ENCODE results near the gene FAM76B. TPM values are rescaled to one million over a fixed set of nuclear protein-coding genes. Genes with fewer than 3 reads are reported as not detected.
A peak's percentile ranks its signal among the peaks of the same experiment; 100 is the strongest.

FAM76B gene
- total and polyA plus RNA-seq, 9 of the 15 experiments (the other 6 are each of a cell fraction or from before 2014, with no cell fraction given): 22.5 to 60.0 (median 35.0) TPM

- TF ChIP-seq PML (IDR thresholded peaks at IDR 0.05; ENCODE audit: low read length) (peak; percentile 76; the same call in 1 of the 2 replicates), ATF7 (IDR thresholded peaks at IDR 0.05) (peak; percentile 98), NFYB (IDR thresholded peaks at IDR 0.05; ENCODE audit: extremely low read depth, insufficient read length) (peak; percentile 4), MIER1 (IDR thresholded peaks at IDR 0.05; ENCODE audit: low read depth) (no peak), ZNF707 (CRISPR knock-in tag; conservative IDR thresholded peaks at IDR 0.05) (no peak), NFATC3 (IDR thresholded peaks at IDR 0.05) (peak; percentile 51; the same call in 1 of the 2 replicates), PKNOX1 (IDR thresholded peaks at IDR 0.05) (peak; percentile 98), TAF15 (IDR thresholded peaks at IDR 0.05; ENCODE audit: low read depth, low read length) (no peak), ZNF165 (CRISPR knock-in tag; IDR thresholded peaks at IDR 0.05; ENCODE audit: borderline replicate concordance) (no peak), ARNT (IDR thresholded peaks at IDR 0.05) (peak; percentile 16 to 68; a peak in 1 of 4 replicates), ZNF668 (CRISPR knock-in tag; IDR thresholded peaks at IDR 0.05) (no peak), HMG20A (CRISPR knock-in tag; conservative IDR thresholded peaks at IDR 0.05) (no peak), EZH2 (IDR thresholded peaks at IDR 0.05; ENCODE audit: borderline replicate concordance, low read depth, low read length) (no peak), KAT7 (CRISPR knock-in tag; IDR thresholded peaks at IDR 0.05; ENCODE audit: borderline replicate concordance) (peak; percentile 98), ZFP1 (CRISPR knock-in tag; IDR thresholded peaks at IDR 0.05) (no peak), HOMEZ (CRISPR knock-in tag; IDR thresholded peaks at IDR 0.05) (no peak), ZNF780A (CRISPR knock-in tag; IDR thresholded peaks at IDR 0.05) (no peak), NEUROD1 (IDR thresholded peaks at IDR 0.05; ENCODE audit: borderline replicate concordance, low read depth, low read length, partially characterized antibody) (peak; percentile 62), PURB (CRISPR knock-in tag; IDR thresholded peaks at IDR 0.05; ENCODE audit: low read depth) (no peak), CBX2 (IDR thresholded peaks at IDR 0.05; ENCODE audit: insufficient read depth, low read length, poor library complexity, severe bottlenecking) (no peak)
- TF ChIP-seq, protein P1, sequence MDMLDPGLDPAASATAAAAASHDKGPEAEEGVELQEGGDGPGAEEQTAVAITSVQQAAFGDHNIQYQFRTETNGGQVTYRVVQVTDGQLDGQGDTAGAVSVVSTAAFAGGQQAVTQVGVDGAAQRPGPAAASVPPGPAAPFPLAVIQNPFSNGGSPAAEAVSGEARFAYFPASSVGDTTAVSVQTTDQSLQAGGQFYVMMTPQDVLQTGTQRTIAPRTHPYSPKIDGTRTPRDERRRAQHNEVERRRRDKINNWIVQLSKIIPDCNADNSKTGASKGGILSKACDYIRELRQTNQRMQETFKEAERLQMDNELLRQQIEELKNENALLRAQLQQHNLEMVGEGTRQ (CRISPR knock-in tag; IDR thresholded peaks at IDR 0.05): no peak
- TF ChIP-seq, protein P2, sequence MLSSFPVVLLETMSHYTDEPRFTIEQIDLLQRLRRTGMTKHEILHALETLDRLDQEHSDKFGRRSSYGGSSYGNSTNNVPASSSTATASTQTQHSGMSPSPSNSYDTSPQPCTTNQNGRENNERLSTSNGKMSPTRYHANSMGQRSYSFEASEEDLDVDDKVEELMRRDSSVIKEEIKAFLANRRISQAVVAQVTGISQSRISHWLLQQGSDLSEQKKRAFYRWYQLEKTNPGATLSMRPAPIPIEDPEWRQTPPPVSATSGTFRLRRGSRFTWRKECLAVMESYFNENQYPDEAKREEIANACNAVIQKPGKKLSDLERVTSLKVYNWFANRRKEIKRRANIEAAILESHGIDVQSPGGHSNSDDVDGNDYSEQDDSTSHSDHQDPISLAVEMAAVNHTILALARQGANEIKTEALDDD (IDR thresholded peaks at IDR 0.05): no peak
- TF ChIP-seq, protein P3, sequence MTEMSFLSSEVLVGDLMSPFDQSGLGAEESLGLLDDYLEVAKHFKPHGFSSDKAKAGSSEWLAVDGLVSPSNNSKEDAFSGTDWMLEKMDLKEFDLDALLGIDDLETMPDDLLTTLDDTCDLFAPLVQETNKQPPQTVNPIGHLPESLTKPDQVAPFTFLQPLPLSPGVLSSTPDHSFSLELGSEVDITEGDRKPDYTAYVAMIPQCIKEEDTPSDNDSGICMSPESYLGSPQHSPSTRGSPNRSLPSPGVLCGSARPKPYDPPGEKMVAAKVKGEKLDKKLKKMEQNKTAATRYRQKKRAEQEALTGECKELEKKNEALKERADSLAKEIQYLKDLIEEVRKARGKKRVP (CRISPR knock-in tag; IDR thresholded peaks at IDR 0.05): no peak; the same call in 1 of the 2 replicates
Measured at GRCh38 chr11:95790123-95790932, 746 bp upstream of the FAM76B start, which contains the start of gene CEP57 (continued).

All from K562 (cell line).